HG03457 (cell line): ENCODE data around the gene EDEM1.
"Not testable (repeated sequence)": the region's sequence is repeated elsewhere in the genome, so short reads cannot be mapped to it uniquely, and the experiment has no call there.

Experiments
- ATAC-seq: cut with Tn5 transposase; IDR thresholded peaks from one replicate; pipeline ENCODE4 v1.9.1; 2021; ENCODE audit warnings: moderate number of reproducible peaks; ENCODE audit not compliant: unreplicated experiment

EDEM1 gene

GRCh38 chr3:5187156-5187919 is at the start of gene EDEM1:
TSS of gene EDEM1 (plus strand) at chr3:5187707. CDS start at chr3:5187806, 99 bp downstream.
- ATAC-seq = peak; percentile 78

GRCh38 chr3:5138214-5138981 is 49.1 kb upstream of the EDEM1 start:
- no peak for ATAC-seq

- peak; percentile 47 for ATAC-seq
Observed at GRCh38 chr3:5140230-5140621, 47.3 kb upstream of the EDEM1 start.

- no peak for ATAC-seq
Observed at GRCh38 chr3:5140839-5141238, 46.7 kb upstream of the EDEM1 start.

- ATAC-seq = no peak
Observed at GRCh38 chr3:5141760-5142159, 45.7 kb upstream of the EDEM1 start.

- no peak for ATAC-seq
Observed at GRCh38 chr3:5143464-5143863, 44.0 kb upstream of the EDEM1 start.

- no peak for ATAC-seq
Observed at GRCh38 chr3:5144316-5144994, 43.1 kb upstream of the EDEM1 start.

GRCh38 chr3:5145120-5145519 is 42.4 kb upstream of the EDEM1 start:
- ATAC-seq = no peak

GRCh38 chr3:5147152-5147551 is 40.4 kb upstream of the EDEM1 start:
- not testable (repeated sequence) for ATAC-seq

GRCh38 chr3:5149306-5149880 is 38.1 kb upstream of the EDEM1 start:
- ATAC-seq = no peak

- no peak for ATAC-seq
Observed at GRCh38 chr3:5151586-5151985, 35.9 kb upstream of the EDEM1 start.

- no peak for ATAC-seq
Observed at GRCh38 chr3:5153074-5153473, 34.4 kb upstream of the EDEM1 start.

GRCh38 chr3:5155241-5155640 is 32.3 kb upstream of the EDEM1 start:
- ATAC-seq = no peak

- no peak for ATAC-seq
Observed at GRCh38 chr3:5160321-5160720, 27.2 kb upstream of the EDEM1 start.

- no peak for ATAC-seq
Observed at GRCh38 chr3:5160940-5161858, 26.3 kb upstream of the EDEM1 start.

GRCh38 chr3:5162102-5162501 is 25.4 kb upstream of the EDEM1 start:
- ATAC-seq = no peak

GRCh38 chr3:5165698-5166097 is 21.8 kb upstream of the EDEM1 start:
- no peak for ATAC-seq

GRCh38 chr3:5166846-5167245 is 20.7 kb upstream of the EDEM1 start:
- no peak for ATAC-seq

GRCh38 chr3:5168110-5168509 is 19.4 kb upstream of the EDEM1 start:
- no peak for ATAC-seq

- no peak for ATAC-seq
Observed at GRCh38 chr3:5169807-5170206, 17.7 kb upstream of the EDEM1 start.
